ENCODE measurements around the gene FSCN2. TPM values are rescaled to one million over a fixed set of nuclear protein-coding genes. Genes with fewer than 3 reads are reported as not detected.
A peak's percentile ranks its signal among the peaks of the same experiment; 100 is the strongest.
"Not testable (repeated sequence)": the region's sequence is repeated elsewhere in the genome, so short reads cannot be mapped to it uniquely, and the experiment has no call there.

The FSCN2 gene
- total and polyA plus RNA-seq, 10 of the 15 experiments (the other 5 are each of a cell fraction or from before 2014, with no cell fraction given), result 0.12 to 2.1 (median 0.65) TPM; not detected in 3

- TF ChIP-seq MLLT1 (IDR thresholded peaks at IDR 0.05) (no peak), BCL3 (IDR thresholded peaks at IDR 0.05; ENCODE audit: borderline replicate concordance, insufficient read depth, low read depth, low read length, poor library complexity, severe bottlenecking) (no peak), TCF3 (IDR thresholded peaks at IDR 0.05; ENCODE audit: borderline replicate concordance, insufficient read depth, low read depth, low read length) (no peak), CUX1 (IDR thresholded peaks at IDR 0.05; ENCODE audit: insufficient replicate concordance, low read depth, low read length) (no peak), YBX1 (IDR thresholded peaks at IDR 0.05) (no peak)
- TF ChIP-seq, protein P1, sequence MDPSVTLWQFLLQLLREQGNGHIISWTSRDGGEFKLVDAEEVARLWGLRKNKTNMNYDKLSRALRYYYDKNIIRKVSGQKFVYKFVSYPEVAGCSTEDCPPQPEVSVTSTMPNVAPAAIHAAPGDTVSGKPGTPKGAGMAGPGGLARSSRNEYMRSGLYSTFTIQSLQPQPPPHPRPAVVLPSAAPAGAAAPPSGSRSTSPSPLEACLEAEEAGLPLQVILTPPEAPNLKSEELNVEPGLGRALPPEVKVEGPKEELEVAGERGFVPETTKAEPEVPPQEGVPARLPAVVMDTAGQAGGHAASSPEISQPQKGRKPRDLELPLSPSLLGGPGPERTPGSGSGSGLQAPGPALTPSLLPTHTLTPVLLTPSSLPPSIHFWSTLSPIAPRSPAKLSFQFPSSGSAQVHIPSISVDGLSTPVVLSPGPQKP (IDR thresholded peaks at IDR 0.05; ENCODE audit: low read depth, low read length), result no peak
These were observed 1.2 kb downstream of the FSCN2 start (continued) for GRCh38 chr17:81529437-81529803.

- H3K36me3 ChIP-seq (ENCODE audit: control insufficient read depth in 2 of 2, insufficient read depth in 2 of 2, low read length in 1 of 2); SMC1A ChIA-PET (ENCODE audit: uncharacterized antibody, unreplicated experiment); ATAC-seq; H3K79me2 ChIP-seq (ENCODE audit: control insufficient read depth, insufficient read depth, low read length); in situ Hi-C loops (cut with MboI); H3K9me3 ChIP-seq (replicated peaks; ENCODE audit: control insufficient read depth, insufficient read depth, low read length); H2AFZ ChIP-seq (ENCODE audit: control insufficient read depth, low read depth, low read length); H3K4me1 ChIP-seq (ENCODE audit: control insufficient read depth, insufficient read depth, low read length); H4K20me1 ChIP-seq (ENCODE audit: control insufficient read depth, insufficient read depth); H3K4me3 ChIP-seq; H3K4me2 ChIP-seq (ENCODE audit: control insufficient read depth, insufficient read depth); H3K27ac ChIP-seq (ENCODE audit: control insufficient read depth, insufficient read depth); CTCF ChIA-PET; POLR2A ChIA-PET; RAD21 ChIA-PET (ENCODE audit: unreplicated experiment); H3K9ac ChIP-seq (ENCODE audit: control insufficient read depth, insufficient read depth, low read length); FAIRE-seq; BruUV-seq (replicated peaks); H3K27me3 ChIP-seq (replicated peaks in 1 of 2; ENCODE audit: control insufficient read depth in 2 of 2, insufficient read depth in 2 of 2, low read length in 1 of 2); intact Hi-C loops (cut with micrococcal nuclease; ENCODE audit: unreplicated experiment); DNase-seq (ENCODE audit: low read depth, low spot score): not testable (repeated sequence)
- 92% methylated on average over 5 of the region's 6 CpGs for WGBS (ENCODE audit: insufficient coverage, insufficient replicate concordance, low lambda C conversion rate, missing lambda C conversion rate)
These were observed 2.8 kb downstream of the FSCN2 start for GRCh38 chr17:81531013-81531412.

DNA sequence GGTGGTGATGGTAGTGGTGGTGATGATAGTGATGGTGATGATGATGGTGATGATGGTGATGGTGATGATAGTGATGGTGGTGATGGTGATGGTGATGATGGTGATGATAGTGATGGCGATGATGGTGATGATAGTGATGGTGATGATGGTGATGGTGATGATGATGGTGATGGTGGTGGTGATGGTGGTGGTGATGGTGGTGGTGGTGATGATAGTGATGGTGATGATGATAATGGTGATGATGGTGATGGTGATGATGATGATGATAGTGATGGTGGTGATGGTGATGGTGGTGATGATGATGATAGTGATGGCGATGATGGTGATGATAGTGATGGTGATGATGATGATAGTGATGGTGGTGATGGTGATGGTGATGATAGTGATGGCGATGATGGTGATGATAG lies 3.8 kb downstream of the FSCN2 start:
- WGBS (ENCODE audit: insufficient coverage, insufficient replicate concordance, low lambda C conversion rate, missing lambda C conversion rate), result 97% methylated on average over 3 of the region's 3 CpGs
- POLR2A ChIA-PET, result not testable (repeated sequence)

More for the DNA sequence above, 3.8 kb downstream of the FSCN2 start:
- peak; percentile 68 for FAIRE-seq
- H3K36me3 ChIP-seq (ENCODE audit: control insufficient read depth in 2 of 2, insufficient read depth in 2 of 2, low read length in 1 of 2); H3K79me2 ChIP-seq (ENCODE audit: control insufficient read depth, insufficient read depth, low read length); H3K4me1 ChIP-seq (ENCODE audit: control insufficient read depth, insufficient read depth, low read length); H3K9ac ChIP-seq (ENCODE audit: control insufficient read depth, insufficient read depth, low read length); H3K4me3 ChIP-seq; H3K27ac ChIP-seq (ENCODE audit: control insufficient read depth, insufficient read depth); DNase-seq (ENCODE audit: low read depth, low spot score); BruUV-seq (replicated peaks); H3K27me3 ChIP-seq (replicated peaks in 1 of 2; ENCODE audit: control insufficient read depth in 2 of 2, insufficient read depth in 2 of 2, low read length in 1 of 2); ATAC-seq; intact Hi-C loops (cut with micrococcal nuclease; ENCODE audit: unreplicated experiment); H2AFZ ChIP-seq (ENCODE audit: control insufficient read depth, low read depth, low read length); H3K9me3 ChIP-seq (replicated peaks; ENCODE audit: control insufficient read depth, insufficient read depth, low read length); CTCF ChIA-PET; SMC1A ChIA-PET (ENCODE audit: uncharacterized antibody, unreplicated experiment); H4K20me1 ChIP-seq (ENCODE audit: control insufficient read depth, insufficient read depth); in situ Hi-C loops (cut with MboI); H3K4me2 ChIP-seq (ENCODE audit: control insufficient read depth, insufficient read depth); RAD21 ChIA-PET (ENCODE audit: unreplicated experiment): not testable (repeated sequence)

All from GM12878 (cell line).